NOMO-1 (cell line): ENCODE results near the gene ATP4B.

Experiments used
- DNase-seq, 2 experiments: peaks; one replicate each; lab custom pipeline; 2025; ENCODE audit not compliant: unreplicated experiment in 2 of 2; lab: John Stamatoyannopoulos, UW

Gene ATP4B

GRCh38 chr13:113643593-113643992 lies 14.4 kb downstream of the ATP4B start:
- no peak for DNase-seq

DNA sequence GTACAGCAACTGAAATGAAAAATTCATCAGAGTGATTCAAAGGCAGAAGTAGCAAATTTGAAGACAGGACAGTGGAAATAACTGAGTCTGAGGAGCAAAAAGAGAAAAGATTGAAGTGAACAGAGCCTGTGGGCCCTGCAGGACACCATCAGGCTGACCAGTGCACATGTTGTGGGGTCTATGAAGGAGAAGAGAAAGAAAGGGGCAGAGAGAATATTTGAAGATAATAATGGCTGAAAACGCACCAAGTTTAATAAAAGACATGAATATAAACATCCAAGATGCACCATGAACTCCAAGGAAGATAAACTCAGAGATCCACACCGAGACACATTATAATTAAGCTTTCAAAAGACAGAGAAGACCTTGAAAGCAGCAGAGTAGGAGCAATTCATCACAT lies 15.4 kb downstream of the ATP4B start:
- DNase-seq: no peak

DNA sequence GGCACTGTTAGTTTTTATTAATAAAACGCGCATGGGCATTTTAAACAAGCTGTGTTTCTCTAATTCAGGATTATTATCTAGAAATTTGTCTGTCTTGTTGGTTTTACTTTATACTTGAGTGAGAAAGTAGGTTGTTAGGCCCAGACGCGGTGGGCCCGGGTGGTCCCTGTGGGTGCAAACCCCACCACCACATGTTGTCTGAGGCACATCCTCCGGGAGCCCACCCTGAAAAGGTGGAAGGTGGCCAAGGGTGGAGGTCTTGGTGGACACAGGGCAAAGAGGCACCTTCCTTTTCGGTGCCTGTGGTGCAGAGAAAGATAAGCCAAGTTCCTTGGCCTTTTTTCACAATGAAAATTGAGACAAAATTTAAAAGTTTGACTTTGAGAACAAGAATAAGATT lies 16.6 kb downstream of the ATP4B start:
- no peak for DNase-seq

GRCh38 chr13:113639616-113640262 lies 18.3 kb downstream of the ATP4B start:
- DNase-seq: no peak

GRCh38 chr13:113638806-113639205 lies 19.2 kb downstream of the ATP4B start:
- DNase-seq: no peak

DNA sequence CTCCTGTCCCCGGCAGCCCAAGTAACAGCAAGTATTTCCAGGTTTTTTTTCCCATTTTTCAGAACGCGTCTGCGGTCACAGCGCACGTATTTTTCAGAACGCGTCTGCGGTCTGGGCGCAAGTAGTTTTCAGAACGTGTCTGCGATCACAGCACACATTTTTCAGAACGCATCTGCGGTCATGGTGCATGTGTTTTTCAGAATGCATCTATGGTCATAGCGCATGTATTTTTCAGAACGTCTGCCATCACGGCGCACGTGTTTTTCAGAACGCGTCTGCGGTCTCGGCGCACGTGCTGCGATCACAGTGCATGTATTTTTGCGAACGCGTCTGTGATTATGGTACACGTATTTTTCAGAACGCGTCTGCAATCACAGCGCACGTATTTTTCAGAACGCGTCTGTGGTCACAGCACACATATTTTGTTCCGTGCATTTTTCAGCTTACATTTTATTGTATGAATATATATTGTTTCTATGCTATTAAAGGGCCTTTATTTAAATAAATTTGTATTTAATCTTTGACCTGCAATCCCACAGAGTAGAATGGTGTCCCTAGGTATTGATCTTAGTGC lies 19.7 kb downstream of the ATP4B start:
- DNase-seq: no peak

GRCh38 chr13:113637262-113638160 lies 20.5 kb downstream of the ATP4B start:
- no peak for DNase-seq

GRCh38 chr13:113636266-113636963 lies 21.6 kb downstream of the ATP4B start:
- DNase-seq: no peak

DNA sequence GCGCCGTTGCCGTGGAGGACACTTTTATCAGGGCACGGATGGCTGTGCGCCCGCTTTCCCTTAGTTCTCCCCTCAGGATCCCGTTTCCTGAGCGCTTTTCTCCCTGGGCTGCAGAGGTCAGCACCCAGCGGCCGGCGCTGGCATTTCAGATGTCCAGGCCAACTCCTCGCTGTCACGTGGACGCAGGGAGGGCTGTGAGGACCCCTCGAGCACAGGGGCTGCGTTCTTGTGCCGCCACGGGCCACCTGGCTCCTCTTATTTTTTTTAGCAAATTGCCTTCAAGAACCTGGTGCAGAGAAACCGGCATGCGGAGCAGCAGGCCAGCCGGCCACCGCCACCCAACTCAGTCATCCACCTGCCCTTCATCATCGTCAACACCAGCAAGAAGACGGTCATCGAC lies 22.3 kb downstream of the ATP4B start:
- no peak for DNase-seq

- DNase-seq: no peak
Observed at GRCh38 chr13:113635048-113635420, 23.0 kb downstream of the ATP4B start.

GRCh38 chr13:113634279-113635047 lies 23.5 kb downstream of the ATP4B start:
- no peak for DNase-seq

GRCh38 chr13:113633485-113633873 lies 24.5 kb downstream of the ATP4B start:
- no peak for DNase-seq

DNA sequence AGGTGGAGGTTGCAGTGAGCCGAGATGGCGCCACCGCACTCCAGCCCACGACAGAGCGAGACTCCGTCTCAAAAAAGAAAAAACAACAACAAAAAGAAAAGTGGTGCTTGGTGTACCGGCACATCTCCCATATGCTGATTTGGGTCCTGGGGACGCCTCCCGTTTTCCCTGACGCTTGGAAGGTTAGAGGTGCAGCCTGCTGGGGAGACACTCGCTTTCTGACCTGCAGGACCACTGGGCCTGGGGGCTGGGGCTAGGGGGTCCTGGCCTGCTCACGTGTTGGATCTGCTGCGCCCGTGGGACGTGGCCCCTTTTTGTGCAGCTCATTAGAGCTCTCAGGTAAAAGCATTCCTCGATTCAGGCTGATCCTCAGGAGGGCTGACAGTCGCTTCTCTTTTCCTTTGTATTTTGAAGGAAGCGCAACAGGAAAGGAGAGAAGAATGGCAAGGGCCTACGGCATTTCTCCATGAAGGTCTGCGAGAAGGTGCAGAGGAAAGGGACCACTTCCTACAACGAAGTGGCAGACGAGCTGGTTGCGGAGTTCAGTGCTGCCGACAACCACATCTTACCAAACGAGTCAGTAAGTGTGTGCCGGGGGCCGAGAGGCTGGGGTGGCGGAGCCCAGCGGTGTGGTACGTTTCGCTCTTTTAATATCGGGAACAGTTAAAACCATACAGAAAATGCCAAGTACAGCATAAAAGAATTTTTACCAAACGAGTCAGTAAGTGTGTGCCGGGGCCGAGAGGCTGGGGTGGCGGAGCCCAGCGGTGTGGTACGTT lies 25.1 kb downstream of the ATP4B start:
- DNase-seq: no peak

DNA sequence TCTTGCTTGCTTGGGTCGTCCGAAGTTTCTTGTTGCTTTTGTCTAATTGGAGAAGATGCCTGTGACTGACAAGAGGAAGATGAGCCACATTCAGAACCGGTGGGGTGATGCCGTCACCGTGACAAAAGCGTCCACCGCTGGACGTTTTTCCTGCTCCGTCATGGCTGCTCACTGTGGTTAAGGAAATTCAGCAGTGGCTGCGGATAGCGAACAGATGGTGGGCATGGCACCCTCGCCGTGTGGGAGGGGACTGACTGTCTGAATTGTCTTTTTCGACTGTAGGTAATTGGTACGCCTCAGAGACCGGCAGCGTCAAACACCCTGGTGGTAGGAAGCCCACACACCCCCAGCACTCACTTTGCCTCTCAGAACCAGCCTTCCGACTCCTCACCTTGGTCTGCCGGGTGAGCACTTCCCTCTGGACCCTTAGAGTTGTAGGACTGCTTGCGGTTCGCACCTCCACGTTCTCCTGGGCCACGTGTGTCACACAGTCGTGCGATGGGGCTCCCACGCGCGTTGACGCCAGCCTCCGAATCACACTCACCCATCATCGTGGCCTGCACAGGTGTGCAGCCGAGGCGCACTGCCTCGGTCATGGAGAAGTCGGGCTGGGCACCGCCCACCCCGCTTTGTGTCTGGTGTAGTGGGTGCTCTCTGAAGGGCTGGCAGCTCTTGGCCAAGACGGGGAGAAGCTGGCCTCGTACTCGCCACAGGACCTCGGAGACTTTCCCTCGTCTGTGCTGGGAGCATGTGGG lies 26.5 kb downstream of the ATP4B start:
- DNase-seq: no peak

DNA sequence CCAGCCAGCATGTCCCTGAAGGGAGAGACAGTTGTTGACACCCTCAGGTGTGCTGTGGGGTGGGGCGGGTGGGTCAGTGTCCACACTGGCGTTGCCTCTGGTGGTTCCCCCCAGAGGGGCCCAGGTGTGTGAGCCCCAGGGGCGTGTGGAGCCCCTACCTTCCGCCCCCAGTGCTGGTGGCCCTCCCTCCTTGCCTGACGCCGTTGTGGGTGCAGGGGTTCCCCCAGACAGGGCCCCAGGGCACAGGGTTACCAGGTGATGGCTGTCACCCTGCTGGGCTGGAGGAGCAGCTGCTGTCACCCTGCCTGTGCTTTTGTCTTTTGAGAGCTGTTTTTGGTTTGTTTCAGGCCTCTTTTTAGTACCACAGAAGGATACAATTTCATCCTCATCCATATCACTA lies 27.2 kb downstream of the ATP4B start:
- no peak for DNase-seq

GRCh38 chr13:113630296-113630695 lies 27.7 kb downstream of the ATP4B start:
- DNase-seq: no peak

- no peak for DNase-seq
Observed at GRCh38 chr13:113629866-113630265, 28.1 kb downstream of the ATP4B start.

- DNase-seq: no peak
Observed at GRCh38 chr13:113628291-113629270, 29.4 kb downstream of the ATP4B start.
